ENCODE results near the gene NAGPA.
A peak's percentile ranks its signal among the peaks of the same experiment; 100 is the strongest.
"Not testable (repeated sequence)": the region's sequence is repeated elsewhere in the genome, so short reads cannot be mapped to it uniquely, and the experiment has no call there.

The NAGPA gene, protein sequence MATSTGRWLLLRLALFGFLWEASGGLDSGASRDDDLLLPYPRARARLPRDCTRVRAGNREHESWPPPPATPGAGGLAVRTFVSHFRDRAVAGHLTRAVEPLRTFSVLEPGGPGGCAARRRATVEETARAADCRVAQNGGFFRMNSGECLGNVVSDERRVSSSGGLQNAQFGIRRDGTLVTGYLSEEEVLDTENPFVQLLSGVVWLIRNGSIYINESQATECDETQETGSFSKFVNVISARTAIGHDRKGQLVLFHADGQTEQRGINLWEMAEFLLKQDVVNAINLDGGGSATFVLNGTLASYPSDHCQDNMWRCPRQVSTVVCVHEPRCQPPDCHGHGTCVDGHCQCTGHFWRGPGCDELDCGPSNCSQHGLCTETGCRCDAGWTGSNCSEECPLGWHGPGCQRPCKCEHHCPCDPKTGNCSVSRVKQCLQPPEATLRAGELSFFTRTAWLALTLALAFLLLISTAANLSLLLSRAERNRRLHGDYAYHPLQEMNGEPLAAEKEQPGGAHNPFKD

DNA sequence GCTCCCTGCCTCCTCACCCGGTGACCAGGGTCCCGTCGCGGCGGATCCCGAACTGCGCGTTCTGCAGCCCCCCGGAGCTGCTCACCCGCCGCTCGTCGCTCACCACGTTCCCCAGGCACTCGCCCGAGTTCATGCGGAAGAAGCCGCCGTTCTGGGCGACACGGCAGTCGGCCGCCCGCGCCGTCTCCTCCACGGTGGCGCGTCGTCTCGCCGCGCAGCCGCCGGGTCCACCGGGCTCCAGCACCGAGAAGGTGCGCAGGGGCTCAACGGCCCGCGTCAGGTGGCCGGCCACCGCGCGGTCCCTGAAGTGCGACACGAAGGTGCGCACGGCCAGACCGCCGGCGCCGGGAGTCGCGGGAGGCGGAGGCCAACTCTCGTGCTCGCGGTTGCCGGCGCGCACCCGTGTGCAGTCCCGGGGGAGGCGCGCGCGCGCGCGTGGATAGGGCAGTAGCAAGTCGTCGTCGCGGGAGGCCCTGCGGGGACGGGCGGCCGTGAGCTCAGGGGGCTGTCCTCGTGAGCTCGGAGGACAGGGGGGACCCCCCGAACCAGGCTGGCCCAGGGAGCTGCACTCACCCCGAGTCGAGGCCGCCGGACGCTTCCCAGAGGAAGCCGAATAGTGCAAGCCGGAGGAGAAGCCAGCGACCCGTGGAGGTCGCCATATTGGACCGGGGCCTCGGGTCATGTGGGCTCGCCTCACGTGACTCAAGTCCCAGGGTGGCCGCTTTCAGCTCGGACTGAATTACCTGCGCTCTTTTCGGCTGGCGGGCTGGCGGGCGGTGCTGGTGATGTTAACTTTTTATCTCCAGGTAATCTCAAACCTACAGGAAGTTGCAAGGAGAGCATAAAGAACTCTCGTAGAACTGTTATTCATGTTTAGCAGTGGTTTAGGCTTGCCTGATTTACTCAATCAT, at the start of gene NAGPA:
Gene NAGPA (minus strand): TSS at position 680 of the 911 bp plus-strand sequence. CDS start 21 bp downstream, at position 659.
- DNase-seq, result peak; percentile 88

DNA sequence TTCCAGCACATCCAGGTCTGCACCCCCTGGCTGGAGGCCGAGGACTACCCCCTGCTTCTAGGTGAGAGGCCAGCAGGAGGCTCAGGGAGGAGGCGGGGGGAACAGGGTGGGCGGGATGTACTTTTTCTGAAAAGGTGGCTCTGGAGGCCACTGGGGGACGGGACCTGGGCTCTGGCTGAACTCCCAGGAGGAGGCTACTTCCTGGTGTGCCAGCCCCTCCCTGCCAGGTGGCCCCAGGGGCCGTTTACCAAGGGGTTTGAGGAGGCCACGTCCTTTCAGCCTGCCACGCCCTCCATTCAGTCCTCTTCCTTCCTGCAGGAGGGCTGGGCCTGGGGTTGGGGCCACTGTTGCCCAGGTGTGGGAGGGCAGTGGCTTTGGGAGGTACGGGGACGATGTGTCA, 47.3 kb upstream of the NAGPA start:
- DNase-seq, result not testable (repeated sequence)

DNA sequence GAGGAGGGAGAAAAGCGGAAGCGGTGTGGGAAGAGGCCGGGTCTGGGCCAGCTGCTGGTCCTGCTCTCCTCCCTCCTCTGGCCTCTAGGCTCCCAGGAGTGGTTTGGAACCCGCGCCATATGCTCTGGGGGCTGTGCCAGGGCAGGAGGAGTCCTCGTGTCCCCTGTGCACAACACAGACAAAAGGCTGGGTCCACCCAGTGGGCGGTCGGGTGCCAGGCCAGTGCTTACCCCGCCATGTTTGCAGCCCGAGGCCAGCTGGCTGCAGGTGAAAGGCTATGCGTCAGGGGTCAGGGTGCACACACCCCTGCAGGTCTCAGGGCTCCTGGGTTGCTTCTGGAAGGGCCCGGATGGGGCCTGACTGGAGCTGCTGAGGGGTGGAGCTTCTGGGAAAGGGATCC, 46.7 kb upstream of the NAGPA start:
- not testable (repeated sequence) for DNase-seq

DNA sequence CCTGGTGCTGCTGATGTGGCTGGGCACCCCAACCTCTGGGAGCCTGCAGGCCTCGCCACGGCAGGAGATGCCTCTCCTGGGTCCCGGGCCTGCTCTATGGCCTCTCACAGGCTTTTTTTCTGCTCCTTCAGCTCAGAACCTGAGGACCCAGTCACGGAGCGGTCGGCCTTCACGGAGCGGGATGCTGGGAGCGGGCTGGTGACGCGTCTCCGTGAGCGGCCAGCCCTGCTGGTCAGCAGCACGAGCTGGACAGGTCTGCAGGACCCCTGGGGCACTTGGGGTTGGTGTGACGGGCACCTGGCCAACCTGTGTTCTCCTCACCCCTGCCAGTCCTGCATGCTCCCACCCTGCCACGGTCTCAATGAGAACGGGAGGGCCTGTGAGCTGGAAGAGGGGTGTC, 44.9 kb upstream of the NAGPA start:
- no peak for DNase-seq

DNA sequence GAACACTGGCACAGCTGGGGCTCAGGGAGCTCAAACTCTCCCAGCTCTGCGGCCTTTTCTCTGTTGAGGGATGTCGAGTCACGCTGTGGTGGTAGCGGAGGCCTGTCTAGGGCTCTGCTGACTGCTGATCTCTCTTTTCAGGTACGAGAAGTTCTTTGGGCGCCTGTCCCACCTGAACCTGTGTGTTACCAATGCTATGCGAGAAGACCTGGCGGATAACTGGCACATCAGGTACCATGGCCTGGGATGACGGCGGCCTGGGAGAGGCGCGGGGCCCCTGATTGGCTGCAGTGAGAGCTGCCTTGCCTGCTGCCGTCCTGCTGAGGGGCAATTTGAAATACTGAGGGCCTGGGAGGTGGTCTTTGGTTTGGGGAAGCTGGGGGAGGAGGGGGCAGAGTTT, 43.6 kb upstream of the NAGPA start:
- DNase-seq, result no peak

DNA sequence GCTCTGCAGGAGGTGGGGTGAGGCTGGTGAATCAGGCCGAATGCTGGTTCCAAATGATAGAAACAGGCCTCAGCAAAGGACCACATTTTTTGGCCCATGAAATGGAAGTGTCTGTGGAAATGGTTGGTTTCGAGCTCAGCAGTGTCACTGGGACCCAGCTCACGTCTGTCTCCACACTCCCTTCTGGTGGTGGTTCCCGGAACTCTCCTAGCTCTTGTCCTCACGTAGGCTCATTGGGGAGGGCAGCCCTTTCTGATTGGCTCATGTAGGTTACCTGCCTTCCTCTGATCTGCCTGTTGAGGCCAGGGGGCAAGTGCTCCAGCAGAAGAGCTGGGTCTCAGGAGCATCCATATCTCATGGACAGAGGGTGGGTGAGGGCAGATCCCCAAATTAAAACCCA, 41.9 kb upstream of the NAGPA start:
- no peak for DNase-seq

DNA sequence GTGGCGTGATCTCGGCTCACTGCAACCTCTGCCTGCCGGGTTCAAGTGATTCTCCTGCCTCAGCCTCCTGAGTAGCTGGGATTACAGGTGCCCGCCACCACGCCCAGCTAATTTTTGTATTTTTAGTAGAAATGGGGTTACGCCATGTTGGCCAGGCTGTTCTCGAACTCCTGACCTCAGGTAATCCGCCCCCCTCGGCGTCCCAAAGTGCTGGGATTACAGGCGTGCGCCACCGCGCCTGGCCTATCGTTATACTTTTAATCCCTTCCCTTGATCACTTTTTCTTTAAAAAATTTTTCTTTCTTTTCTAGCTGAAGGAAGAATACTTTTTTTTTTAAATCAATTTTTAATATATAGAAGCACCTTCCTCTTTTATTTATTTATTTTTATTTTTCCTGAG, 40.0 kb upstream of the NAGPA start:
- DNase-seq, result not testable (repeated sequence)

DNA sequence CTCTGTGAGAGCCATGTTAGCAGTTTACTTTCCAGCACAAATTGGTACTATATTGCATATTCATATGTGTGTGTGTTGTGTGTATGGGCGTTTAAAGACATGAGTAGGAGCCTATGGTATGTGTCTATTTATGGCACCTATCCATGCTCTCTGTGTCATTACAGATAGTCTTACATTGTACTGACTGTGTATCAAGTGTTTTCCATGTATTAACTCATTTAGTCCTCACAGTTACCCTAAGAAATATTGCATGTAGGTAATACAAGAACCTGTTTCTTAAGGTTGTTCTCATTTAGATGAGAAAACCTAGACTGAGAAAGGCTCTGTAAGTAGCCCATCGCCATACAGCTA, 39.5 kb upstream of the NAGPA start:
- no peak for DNase-seq

DNA sequence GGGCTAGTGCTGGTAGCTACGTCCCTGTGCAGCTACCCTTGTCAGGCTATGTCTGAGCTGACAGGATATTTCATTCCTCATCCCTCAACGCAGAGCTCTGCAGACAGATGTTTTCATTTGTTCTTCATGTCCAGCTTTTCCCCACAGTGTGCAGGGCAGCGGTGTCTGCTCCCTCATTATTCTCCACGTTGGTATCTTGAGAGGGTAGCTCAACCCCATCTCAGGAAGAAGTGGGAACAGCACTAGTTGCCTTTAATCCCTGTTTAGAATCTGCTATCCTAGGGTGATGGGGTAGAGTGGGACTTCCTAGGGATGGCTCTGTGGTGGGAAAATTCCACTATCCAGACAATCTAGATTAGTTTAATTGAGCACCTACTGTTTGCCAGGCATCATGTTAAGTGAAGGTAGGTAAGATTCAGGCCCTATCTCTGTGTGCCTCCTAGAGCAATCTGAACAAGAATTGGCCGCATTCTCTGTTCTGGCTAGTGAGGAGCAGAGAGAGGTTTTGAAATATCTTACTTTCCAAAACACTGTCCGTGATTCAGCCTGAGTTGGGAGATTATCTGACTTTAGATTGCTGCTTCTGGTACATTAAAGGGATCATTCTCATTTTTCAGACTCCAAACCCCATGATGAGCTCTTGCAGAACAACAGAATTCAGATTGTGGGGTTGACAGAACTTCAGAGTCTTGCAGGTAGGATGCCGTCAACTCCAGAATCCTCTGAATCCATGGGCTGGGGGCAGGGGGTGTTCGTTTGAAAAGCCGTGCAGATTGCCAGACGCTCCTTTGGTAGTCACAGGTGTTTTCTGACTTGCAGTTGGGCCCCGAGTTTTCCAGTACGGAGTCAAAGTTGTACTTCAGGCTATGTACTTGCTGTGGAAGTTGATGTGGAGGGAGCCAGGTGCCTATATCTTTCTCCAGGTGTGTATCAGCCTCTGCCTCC, 38.9 kb upstream of the NAGPA start:
- DNase-seq, result no peak

DNA sequence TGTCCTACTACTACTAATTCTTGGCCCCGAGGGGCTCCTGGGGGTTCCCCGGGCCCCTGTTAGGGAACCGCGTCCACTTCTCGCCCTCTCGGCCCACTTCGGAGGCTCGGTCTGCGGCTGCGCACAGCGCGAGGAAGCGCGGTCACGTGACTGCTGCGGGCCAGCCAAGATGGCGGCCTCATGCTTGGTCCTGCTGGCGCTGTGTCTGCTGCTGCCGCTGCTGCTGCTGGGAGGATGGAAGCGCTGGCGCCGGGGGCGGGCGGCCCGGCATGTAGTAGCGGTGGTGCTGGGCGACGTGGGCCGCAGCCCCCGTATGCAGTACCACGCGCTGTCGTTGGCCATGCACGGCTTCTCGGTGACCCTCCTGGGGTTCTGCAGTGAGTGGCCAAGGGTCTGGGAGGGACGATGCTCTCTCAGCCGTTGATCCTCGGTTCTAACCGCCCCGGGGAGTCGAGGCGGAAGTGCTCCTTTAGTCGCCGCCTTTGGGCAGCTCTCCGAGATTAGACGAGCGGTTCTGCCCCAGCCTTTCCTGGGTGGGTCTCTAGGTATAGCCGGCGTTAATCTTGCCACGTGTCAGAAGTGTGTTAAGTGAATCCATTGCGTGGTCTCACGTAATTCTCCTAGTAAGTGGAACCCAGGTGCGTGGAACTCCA, 38.1 kb upstream of the NAGPA start, which contains the start of gene ALG1:
Gene ALG1 (plus strand): TSS at position 163 of the 653 bp plus-strand sequence. CDS start 7 bp downstream, at position 170.
- peak; percentile 93 for DNase-seq

DNA sequence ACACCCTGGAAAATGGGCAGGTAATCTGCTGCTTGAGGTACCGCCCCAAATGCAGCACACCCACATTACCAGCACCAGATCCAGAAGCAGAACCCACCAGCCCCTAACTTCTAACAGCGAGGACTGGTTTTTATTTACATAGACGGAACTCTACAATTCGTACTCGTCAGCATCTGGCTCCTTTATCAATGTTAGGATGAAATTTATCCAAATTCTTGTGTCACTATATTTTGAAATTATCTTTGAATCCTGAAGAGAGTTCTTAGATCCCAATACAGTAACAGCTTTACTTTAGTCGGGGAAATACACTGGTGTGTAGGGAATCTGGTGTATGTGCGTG, 37.6 kb upstream of the NAGPA start:
- DNase-seq, result no peak

DNA sequence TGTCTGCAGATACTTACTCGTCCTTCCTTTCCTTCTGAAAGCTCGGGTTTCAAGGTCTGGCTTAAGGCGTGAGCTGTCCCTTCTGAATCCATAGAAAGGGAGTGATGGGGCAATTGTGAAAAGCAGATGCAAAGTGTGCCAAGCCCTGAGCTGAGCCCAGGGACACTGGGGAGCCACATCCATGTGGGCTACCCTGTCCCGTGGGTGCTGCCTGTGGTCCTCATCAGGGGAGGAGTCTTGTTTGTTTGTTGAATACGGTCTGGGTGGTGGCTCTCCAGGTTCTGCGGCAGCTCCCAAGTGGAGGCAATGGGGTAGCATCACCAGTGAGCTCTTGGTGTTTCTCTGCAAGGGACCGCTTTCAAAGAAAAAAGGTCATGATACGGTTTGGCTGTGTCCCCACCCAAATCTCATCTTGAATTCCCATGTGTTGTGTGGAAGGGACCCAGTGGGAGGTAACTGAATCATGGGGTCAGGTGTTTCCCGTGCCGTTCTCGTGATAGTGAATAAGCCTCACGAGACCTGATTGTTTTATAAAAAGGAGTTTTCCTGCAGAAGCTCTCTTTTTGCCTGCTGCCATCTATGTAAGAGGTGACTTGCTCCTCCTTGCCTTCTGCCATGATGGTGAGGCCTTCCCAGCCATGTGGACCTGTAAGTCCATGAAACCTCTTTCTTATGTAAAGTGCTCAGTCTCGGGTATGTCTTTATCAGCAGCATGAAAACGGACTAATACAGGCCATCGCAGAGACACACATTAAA, 36.9 kb upstream of the NAGPA start:
- no peak for DNase-seq

DNA sequence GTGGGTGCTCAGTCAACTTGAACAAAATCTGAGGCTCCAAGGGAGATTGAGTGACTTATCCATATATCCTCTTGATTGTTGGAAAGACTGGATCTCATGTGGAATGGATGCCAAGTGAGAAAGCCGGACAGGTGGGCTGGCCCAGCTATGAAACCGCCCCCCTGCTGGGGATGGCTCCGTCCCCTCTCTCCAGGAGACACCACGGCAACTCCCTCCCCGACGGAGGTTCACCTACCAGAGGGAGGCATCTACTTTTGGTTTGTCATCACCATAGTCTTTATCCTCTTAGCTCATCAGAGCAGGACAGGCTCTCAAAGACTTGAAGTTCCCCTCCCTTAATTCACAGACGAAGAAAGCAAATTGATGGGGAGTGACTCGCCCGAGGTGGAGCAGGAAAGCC, 36.1 kb upstream of the NAGPA start:
- no peak for DNase-seq

DNA sequence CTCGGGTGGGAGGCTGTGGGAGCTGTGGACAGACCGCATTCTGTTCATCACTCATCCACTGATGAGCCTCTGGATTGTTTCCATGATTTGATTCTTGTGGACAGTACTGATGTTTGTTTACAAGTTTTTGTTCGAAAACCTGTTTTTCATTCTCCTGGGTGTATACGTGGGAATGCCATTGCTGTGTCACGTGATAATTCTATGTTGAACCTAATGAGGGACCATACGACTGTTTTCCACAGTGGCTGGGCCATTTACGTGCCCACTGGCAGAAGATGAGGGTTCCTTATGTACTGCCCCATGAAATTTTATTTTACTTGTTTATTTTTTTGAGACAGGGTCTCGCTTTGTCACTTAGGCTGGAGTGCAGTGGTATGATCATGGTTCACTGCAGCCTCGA, 35.3 kb upstream of the NAGPA start:
- DNase-seq, result no peak

DNA sequence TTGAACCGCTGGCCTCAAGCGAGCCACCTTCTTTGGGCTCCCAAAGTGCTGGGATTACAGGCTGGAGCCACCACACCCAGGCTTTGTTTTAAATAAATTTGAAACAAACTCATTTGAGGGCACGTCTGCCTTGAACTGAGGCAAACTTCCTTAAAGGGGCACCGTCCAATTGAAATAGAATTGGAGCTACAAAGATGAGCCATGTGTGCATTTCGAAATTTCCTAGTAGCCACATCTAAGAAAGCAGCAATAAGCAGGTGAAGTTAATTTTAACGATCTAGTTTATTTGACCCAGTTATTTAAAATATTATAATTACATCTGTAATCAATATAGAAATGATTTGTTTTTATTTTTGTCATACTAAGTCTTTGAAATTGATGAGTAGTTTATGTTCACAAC, 32.8 kb upstream of the NAGPA start:
- DNase-seq, result no peak

DNA sequence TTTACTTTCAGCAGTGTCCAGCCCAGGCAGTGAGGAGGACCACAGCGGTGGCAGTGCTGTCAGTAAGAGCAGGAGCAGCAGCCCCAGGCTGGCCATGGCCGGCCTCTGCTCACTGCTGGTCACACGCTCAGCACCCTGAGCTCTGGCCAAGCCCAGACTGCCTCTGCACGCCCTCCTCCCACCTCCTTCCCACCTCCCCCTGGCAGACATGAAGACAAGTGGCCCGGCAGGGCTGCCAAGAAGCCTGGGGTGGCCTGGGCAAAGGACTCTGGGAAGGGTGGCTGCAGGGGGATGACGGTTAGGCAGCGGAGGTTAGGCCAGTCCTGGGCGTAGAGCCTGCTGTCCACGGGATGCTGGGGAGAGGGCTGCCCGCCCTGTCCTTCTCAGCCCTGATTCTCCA, 32.1 kb upstream of the NAGPA start, which contains the start of gene C16orf89:
Gene C16orf89 (minus strand): TSS at position 144 of the 400 bp plus-strand sequence. CDS start 48 bp downstream, at position 96.
- DNase-seq, result no peak

DNA sequence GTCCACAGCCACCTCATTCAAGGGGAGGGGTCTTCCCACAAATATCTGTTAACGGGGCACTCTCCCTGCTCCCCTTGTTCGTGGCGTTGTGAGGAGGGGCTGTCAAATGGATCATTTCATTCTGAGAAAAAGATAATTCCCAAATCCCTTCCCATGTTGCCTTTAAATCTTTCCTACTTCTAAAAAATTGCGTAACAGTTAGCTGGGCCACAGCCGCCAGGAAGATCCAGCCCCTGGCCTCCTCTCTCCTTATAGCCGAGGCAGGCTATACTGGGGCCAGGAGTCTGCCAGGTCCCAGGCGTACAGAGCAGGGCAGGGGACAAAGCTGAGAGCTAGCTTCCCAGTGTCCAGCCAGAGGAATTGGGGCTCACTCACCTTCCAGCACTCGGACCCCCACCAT, 31.6 kb upstream of the NAGPA start:
- no peak for DNase-seq

DNA sequence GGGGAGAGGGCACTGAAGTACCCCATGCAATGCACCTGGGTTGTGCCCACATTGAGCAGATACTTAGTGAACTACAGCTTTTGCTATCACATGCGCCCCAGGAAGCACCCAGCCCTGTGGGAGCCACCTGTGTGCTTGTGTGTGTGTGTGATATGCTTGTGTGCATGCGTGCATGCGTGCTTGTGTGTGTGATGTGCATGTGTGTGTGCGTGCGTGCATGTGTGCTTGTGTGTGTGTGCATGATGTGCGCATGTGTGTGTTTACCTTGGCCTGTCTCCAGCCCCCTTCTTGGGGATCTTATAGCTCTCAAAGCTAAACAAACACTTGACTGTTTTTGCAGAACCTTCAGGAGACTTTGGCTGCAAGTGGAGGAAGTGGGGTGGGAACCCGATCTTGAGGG, 31.2 kb upstream of the NAGPA start:
- no peak for DNase-seq

DNA sequence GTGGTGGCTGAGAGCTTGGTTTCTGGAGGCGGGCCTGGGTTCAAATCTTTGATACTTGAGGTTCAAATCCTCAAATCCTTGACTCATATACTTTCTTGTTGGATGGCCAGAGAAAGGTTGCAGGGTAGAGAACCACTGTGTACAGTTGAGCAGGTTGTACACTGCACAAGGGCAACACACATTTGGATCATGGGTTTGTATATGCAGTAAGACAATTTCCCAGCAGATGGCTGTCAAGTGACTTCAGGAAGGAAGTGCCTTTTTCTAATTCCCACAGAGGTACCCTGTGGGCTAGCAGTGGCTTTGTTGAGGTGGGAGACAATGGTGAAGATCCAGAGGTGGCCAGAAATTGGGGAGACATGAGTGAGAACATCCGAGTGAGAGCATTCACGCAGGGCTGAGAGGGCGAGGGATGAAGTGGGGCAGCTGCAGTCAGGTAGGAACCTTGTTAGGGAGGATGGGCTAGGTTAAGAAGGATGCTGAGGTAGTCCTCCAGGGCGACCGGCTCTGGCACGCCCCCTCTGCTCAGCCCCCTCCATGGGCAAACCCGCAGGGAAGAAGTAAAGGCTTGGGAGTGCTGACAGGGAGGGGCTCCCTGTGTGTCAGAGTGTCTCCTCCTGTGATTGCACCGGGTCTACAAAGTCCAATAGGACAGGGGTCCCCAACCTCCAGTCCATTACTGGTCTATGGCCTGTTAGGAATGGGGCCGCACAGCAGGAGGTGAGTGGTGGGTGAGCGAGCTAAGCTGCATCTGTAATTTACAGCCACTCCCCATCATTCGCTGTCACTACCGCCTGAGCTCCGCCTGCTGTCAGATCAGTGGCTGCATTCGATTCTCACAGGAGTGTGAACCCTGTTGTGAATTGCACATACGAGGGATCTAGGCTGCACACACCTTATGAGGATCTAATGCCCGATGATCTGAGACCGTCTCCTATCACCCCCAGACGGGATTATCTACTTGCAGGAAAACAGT, 29.3 kb upstream of the NAGPA start:
- no peak for DNase-seq

DNA sequence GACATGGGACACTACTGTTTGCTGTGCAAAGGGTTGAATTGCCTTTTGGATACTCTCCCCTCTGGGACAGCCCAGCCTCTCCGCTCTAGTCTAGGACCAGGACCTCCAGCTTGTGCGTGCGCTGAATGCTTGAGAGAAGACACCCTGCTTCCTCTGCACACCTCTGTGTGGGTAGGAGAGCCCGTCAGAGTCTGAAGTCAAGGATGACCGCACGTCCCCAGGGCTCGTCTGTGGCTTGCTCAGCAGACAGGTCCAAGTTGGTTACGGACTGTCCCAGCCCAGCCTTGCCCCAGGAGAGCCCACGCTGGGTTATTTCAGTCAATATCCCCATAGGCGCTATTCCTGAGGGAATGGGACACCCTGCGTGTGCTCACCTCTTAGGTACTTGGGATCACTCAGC, 28.3 kb upstream of the NAGPA start:
- DNase-seq, result no peak
